Ureter (tissue), 1 donor: ENCODE measurements around the gene ADD1. TPM values are rescaled to one million over a fixed set of nuclear protein-coding genes. Genes with fewer than 3 reads are reported as not detected.
A peak's percentile ranks its signal among the peaks of the same experiment; 100 is the strongest.

Experiments
- DNase-seq: peaks from one replicate; pipeline ENCODE4 v3.0.0-alpha.2; 2020; ENCODE audit warnings: low spot score
- total RNA-seq: library from RNA; stranded (reverse); gene quantifications from one replicate; pipeline ENCODE4 v1.2.4, GENCODE V29; 2023
- donor health status: DM: yes; HTN: yes; CAD: no.

ADD1 gene
- total RNA-seq, 1 donor from 2014 or later: 416 TPM

DNA sequence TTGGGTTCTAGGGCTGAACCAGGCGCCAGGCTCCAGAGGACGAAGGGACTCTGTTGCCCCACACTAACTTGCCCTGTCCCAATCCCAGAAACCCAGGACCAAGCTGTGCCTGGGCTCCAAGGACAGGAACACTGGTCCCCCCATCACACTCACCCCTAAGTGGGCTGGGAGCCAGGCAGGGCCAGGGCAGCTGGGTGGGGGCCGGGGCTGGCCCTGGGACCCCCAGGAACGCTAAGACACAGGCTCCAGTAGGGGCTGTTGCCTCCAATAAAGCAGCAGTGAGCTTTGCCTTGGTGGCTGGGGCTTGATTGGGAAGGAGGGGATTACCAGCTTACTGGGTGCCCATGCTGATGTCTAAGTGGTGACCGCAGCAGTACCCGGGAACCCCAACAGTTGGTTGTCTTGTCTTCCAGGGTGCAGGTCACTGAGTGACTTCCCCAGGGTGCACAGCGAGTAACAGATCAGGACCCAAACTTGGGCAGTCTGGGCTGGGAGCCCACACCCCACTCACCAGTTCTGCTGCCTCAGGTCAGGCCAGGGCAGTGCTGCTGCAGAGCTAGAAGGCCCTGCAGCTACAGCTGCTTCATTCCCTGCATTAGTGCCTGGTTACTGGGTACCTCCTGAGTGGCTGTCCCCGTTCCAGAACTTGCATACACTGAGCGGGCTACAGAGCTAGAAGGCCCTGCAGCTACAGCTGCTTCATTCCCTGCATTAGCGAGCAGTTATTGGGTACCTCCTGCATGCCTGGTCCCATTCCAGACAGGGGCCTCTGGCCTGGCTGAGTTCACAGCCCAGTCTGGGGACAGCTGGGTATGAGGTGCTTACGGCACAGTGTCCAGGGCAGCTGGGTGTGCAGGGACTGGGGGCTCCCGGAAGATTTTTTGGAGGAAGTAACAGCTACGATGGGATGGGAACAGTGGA, 9.4 kb upstream of the ADD1 start:
- peak; percentile 40 for DNase-seq

- DNase-seq: no peak
Measured at GRCh38 chr4:2835978-2836377, 7.7 kb upstream of the ADD1 start.

DNA sequence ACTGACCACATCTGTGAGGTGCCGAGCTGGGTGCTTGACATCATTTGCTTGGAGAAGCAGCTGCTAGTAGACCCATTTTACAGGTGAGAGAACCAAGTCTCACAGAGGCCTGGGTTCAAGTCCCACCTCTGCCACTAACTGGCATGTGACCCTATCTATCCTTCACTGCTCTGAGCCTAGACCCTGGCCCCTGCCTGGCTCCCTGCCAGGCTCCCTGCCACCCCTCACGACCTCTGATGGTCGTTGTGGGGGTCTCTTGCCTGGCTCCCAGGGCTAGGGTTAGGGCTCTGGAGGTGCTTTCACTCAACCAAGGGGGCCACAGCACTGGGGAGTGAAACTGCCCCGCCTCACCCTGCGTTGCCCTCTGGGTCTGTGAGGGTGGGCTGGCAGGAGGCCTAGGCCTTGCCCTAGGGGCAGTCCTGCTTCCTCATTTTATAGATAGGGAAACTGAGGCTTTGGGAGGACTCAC, 7.2 kb upstream of the ADD1 start:
- DNase-seq: no peak

- no peak for DNase-seq
Measured at GRCh38 chr4:2837110-2837903, 6.3 kb upstream of the ADD1 start.

DNA sequence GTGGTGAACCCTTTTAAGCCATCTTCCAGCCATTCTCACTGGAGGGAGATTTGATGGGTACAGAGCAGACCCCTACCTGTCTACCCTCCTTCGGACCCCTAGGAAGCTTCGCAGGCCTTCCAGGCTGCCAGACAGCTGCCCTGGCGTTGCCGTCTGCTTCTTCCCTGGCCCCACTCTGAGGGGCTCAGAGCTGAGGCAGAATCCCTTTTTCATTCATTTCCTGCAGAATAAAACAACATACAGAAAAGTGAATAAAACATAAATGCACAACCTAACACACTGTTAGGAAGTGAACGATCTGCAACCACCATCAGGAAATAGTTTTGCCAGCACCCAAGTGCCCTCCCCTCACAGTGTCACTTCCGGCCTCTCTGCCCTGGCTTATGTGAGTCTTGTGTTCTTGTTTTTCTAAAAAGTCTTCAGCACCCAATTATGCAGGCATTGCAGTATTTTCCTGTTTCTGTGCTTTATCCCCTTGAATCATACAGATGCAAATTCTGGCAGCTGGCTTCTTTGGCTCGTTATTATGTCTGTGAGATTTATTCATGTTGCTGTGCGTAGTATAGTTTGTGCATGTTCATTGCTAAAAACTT, 5.6 kb upstream of the ADD1 start:
- peak; percentile 58 for DNase-seq

- DNase-seq: no peak
Measured at GRCh38 chr4:2839060-2839459, 4.6 kb upstream of the ADD1 start.

- no peak for DNase-seq
Measured at GRCh38 chr4:2842687-2843262, 869 bp upstream of the ADD1 start.

DNA sequence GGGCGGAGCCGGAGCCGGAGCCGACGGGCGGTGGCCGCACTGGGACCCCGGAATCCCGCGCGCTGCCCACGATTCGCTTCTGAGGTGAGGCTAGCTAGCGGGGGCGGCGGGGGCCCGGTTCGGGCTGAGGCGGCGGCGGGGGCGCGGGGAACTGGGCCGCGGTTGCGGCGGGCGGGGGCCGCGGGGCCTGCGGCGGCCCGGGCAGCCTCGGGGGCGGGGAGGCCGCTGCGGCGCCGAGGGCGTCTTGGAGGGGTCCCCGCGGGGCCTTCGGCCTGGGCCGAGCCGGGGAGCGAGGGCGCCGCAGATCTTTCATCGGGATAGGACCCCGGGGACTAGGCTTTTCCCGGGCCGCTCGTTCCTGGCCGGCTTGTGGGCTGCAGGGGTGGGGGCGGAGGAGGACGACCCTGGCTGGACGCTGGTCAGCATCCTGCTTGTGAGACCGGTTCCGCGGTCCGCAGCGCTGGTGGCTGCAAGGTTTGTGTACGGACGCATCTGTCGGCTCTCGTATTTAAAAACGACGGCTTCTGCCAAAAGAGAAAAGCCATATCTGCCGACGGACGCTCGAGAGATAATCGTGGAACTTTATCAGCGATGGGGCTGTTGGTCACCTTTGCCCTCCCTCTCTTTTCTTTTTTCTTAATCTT, 419 bp downstream of the ADD1 start:
- DNase-seq: no peak

DNA sequence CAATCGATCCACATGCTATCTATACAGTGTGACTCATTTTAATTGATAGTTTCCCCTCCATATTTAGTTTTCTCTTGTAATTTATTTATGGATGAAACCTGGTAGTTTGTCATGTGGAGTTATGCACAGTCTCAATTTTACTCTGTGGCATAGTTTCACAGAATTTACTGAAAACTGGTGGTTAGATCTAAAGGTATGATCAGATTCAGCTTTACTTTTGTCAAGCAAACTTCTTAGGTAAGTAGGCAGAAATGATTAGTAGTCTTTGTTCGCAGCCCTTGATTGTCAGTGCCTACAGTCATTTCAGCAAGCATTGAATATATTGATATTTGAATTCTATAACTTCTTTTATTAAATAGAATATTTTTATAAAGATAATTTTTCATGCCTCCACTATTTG, 2.5 kb downstream of the ADD1 start:
- DNase-seq: no peak

DNA sequence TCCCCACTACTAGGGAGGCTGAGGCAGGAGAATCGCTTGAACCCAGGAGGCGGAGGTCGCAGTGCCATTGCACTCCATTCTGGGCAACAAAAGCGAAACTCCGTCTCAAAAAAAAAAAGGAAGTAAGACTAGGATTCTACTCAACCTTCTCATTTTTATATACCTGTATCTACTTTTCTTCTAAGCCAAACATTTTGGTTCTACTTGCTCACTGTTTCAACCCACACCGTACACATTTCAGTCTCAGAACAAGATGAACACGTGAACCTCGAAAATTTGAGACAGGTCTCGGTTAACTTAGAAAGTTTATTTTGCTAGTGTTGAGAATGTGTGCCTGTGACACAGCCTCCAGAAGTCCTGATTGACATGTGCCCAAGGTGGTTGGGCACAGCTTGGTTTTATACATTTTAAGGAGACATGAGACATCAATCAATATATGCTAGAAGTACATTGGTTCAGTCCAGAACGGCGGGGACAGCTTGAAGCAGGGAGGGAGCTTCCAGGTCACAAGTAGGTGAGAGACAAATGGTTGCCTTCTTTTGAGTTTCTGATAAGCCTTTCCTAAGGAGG, 3.7 kb downstream of the ADD1 start:
- DNase-seq: no peak

DNA sequence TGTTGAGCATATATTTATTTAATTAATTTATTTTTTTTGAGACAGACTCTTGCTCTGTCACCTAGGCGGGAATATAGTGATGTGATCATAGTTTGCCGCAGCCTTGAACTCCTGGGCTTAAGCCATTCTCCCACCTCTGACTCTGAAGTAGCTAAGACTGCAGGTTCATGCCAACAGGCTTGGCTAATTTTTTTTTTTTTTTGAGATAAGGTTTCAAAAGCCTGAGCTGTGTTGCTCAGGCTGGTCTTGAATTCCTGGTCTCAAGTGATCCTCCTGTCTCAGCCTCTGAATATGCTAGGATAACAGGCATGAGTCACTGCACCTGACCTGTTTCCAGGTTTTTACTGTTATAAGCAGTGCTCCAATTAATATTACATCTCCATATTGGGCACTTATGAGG, 4.8 kb downstream of the ADD1 start:
- no peak for DNase-seq

DNA sequence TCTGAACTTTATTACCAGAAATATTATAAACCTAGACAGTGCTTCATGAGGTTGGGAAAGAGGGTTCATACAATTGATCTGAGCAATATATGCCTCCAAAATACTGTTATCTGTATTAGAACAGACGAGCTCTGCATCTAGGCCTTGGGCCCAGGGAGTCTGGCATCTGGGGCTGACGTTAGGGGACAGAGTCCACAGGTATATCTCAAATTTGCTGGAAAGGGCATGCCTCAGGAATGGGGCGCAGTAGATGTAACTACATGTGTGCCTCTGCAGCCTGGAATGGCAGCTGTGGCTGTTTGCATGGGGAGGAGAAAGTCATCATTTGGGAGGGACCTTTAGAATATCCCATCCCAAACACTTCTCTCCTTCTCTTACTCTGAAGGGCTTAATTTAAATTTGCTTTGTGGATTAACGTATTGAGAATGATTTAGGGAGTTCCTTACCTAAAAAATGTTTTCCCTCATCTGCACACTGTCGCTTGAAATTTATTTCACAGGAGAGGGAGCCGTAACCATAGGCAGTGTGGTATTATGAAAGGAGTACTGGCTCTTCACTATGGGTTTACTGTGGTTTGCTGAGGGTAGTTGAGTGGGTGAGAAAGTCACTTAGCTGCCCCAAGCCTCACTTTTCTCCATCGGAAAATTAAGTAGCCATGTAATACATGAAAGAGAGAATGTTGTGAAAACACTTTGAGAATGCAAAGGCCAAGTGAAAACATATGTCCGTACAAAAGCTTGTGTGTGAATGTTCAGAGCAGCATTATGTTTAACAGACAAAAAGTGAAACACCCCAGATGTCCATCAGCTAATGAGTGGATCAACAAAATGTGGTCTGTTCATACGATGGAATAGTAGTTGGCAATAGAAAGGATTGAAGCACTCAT, 5.9 kb downstream of the ADD1 start:
- DNase-seq: no peak

DNA sequence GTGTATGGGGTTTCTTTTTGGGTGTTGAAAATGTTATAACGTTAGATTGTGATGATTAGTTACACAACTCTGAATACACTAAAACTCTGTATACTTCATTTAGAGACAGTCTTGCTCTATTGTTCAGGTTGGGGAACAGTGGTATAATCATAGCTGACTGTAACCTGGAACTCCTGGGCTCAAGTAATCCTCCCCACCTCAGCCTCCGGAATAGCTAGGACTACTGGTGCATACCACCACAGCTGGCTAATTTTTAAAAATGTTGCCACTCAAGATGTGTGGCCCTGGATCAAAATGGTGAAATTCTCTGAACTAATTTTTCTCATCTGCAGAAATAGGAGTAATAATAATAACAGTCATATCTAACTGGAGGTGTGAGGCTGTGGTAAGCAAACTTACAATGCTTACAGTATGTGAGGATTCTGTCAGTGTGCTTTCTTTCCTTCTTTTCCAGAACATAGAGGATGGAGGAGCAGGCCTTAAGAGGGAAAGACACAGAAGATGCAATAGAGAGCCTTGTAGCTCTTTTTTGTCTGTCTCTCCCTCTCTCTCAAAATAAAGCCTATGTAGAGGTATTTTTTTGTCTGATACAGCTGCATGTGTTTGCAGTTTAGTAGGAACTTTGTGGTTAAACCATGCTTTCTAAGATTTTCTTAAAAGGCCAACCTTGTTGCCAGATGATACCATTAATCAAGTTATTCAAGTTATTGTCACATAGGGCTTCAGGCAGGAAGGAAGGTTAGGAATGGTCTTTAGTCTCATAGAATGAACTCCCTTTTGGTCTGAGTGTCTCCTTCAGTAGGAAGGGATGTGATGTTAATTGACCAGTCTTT, 7.5 kb downstream of the ADD1 start:
- DNase-seq: no peak

GRCh38 chr4:2852481-2852921, 8.9 kb downstream of the ADD1 start:
- DNase-seq: no peak

DNA sequence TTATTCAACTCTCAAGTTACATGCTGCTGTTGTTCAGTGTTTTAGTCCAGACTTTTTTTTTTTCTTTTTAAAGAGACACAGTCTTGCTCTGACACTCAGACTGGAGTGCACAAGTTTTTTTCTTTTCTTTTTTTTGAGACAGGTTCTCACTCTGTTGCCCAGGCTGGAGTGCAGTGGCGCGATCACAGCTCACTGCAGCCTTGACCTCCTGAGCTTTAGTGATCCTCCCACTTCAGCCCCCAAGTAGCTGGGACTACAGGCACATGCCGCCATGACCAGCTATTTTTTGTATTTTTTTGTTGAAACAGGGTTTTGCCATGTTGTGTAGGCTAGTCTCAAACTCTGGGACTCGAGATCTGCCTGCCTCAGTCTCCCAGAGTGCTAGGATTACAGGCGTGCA, 11.9 kb downstream of the ADD1 start:
- no peak for DNase-seq

- no peak for DNase-seq
Measured at GRCh38 chr4:2856266-2856665, 12.6 kb downstream of the ADD1 start.

- DNase-seq: no peak
Measured at GRCh38 chr4:2857349-2857927, 13.8 kb downstream of the ADD1 start.

DNA sequence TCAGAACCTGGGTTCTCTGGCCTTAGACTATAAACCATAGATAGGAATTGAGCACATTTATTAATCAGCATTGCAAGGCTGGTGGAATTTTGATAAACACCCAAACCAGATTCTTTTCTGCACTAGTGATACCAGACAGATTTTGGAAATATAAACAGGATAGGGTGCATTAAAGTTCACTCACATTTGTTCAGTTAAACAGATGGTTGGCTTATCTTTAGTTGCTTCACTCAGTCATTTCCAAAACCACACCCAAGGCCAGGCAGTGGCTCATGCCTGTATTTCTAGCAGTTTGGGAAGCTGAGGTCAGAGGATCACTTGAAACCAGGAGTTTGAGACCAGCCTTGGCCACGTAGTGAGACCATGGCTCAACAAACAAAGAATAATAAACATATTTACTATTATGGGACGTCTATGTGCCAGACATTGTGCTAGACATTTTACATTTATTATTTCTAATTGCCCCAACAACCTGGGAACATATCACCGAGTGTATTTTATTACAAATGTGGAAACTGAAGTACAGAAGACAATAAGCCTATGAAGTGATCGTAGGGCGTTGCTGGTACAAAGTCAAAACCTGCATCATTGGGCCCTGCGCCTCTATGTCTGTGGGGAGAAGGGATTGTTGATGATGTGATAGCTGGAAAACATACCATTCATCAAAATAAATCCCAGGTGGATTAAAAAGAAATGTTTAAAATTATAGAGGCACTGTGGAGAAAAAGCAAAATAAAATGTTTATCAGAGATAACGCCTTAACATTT, 15.0 kb downstream of the ADD1 start:
- no peak for DNase-seq
